GM18861 (cell line): ENCODE data around the gene ACTRT2.

Experiments
- ATAC-seq: cut with Tn5 transposase; IDR thresholded peaks from one replicate; pipeline ENCODE4 v1.9.1; 2021; ENCODE audit not compliant: unreplicated experiment

The ACTRT2 gene

DNA sequence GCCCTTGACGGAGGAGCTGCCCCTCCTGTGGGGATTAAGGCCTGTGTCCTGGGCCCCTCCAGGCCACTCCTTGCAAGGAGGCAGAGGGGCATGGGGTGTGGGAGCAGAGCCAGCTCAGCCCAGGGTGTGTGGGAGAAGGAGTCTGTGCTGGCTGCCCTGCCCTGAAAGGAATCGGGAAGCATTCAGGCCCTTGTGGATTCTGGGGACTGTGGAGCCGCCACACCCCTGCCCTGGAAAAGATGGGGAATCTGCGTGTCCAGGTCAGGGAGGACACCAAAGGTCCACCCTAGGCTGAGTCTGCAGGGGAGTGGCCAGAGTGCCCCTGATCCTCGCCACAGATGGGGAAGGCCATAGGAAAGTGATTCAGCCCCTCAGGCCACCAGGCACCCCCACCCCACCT, 31.2 kb downstream of the ACTRT2 start:
- ATAC-seq = no peak

DNA sequence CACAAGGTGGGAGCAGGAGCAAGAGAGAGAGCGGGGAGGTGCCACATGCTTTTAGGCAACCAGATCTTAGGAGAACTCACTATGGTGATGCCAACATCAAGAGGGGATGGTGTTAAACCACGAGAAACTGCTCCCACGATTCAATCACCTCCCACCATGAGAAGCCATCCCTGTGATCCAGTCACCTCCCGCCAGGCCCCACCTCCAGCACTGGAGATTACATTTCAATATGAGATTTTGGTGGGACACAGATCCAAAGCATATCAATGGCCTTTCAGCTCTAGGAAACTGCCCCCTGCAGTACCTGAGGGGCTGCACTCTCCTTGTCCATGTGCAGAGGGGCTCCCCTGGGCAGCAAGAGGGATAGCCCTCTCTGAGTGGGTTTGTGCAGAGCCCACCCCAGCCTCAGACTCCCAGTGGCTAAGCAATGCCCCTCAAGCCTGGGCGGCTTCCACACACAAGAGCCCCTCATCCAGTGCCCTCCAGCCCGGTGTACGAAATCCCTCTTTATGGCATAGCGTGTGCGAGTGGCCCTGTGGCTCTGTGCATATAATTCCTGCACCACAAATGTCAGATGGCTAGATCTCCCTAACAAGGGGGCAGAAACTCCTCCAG, 32.2 kb downstream of the ACTRT2 start:
- ATAC-seq = no peak

DNA sequence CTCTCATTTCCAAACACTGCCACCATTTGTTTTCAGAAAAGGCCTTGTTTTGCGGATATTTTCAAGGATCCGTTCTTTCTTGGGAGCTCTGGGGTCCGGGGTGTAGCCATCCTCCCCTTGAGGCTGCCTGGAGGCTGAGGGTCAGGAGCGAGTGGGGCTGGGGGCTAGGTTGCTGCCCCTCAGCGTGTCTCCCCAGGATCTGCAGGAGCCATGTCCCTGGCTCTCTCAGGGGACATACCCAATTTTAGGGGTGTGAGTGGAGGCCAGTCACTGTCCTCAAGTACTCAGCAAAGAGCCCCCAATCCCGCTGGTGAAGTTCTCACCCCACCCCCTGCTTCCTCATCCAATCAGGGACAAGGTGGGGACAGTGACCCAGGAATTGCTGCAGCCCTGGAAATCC, 32.7 kb downstream of the ACTRT2 start:
- ATAC-seq = no peak

DNA sequence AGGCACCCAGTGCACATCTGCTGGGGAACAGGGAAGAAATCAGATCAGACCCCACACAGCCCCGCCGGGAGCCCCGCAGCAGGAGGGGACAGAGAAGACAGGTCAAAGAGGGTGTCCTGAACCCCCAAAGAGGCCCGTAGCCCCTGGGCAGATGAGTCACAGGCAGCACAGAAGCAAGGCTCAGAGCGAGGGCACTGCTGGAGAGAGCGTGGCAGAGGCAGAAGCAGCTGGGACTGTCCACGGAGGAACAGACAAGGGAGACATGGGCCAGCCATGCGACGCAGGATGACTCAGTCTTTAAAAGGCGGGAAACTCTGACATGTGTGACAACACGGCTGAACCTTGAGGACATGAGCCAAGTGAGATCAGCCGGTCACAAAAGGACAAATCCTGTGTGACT, 33.2 kb downstream of the ACTRT2 start:
- ATAC-seq = no peak

DNA sequence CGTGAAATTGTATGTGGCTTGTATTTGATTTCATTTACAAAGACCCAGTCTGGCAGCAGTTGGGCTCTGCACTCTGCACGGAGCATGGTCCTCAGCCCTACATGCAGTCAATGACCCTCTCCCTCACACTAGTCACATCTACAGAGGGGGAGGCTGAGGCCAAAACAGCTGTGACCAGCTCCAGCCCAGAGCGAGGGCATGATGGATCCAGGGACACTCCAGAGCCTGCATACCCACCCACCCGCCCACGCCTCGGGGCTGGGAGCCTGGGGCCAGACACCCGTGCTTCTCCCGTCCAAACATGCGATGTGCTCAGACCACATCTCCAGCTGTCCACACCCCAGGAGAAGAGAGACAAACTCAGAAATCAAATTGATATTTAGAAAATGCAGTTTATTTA, 33.8 kb downstream of the ACTRT2 start:
- ATAC-seq = no peak

DNA sequence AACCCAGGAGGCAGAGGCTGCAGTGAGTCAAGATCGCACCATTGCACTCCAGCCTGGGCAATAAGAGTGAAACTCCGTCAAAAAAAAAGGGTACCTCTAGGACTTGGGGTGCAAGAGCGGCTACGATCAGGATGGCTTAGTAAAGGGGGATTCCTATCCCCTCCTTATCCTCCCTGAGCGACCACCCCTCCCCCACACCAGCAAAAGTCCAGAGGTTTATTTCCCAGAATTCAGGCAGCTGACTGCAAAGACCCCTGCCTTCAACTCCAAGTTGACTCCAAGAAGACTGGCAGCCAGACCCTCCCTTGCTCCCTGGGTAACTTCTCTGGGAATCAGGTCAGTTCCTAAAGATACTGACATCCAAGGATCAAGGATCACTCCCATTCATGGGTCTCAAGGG, 35.4 kb downstream of the ACTRT2 start:
- ATAC-seq = no peak

DNA sequence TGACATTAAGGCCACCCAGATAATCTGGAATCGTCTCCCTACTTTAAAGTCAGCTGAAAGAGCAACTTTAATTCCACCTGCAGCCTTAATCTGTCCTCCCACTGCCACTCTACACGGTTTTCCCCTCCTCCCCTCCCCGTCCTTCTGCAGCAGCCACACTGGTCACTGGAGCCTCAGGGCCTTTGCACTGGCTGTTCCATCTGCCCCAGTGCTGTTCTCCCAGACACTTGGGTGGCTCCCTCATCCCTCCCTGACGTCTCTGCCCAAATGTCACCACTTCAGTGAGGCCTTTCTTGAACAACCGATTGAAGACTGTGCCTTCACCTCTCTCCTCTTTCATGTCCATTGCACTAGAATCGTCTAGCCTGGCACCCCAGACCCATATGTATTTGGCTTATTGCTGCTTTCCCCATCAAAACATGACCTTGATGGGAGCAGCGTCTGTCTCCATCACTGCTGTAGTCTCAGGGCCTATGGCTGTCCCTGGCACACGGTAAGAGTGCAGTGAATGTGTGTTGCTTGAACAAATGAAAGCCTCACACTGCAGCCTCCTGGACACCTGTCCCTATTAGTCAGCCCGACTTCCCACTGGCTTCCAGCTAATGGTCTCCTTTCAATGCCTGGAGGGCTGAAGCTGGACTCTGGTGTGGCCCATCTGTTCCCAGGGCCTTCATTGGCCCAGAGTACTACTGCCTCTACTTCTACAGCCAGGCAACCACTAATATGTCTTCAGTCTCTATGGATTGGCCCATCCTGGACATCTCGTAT, 37.2 kb downstream of the ACTRT2 start:
- ATAC-seq = no peak

DNA sequence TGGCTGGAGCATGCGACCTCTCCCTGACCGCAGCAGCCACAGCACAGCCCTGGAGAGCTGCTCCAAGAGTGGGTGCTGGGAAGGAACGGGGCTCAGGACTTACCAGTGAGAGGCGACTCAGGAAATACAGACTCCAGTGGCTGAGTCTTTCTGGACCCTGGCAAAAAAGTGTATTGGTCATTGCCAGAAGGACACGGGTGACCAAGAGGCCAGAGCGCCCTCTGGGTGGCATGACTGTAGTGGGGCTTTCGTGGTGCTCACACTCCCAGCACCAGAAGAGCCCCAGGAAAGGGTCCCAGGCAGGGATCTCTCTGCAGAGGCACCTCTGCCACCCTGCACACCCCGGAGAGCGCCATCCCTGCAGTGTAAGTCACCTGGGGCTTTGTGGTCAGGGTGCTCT, 38.9 kb downstream of the ACTRT2 start:
- no peak for ATAC-seq

DNA sequence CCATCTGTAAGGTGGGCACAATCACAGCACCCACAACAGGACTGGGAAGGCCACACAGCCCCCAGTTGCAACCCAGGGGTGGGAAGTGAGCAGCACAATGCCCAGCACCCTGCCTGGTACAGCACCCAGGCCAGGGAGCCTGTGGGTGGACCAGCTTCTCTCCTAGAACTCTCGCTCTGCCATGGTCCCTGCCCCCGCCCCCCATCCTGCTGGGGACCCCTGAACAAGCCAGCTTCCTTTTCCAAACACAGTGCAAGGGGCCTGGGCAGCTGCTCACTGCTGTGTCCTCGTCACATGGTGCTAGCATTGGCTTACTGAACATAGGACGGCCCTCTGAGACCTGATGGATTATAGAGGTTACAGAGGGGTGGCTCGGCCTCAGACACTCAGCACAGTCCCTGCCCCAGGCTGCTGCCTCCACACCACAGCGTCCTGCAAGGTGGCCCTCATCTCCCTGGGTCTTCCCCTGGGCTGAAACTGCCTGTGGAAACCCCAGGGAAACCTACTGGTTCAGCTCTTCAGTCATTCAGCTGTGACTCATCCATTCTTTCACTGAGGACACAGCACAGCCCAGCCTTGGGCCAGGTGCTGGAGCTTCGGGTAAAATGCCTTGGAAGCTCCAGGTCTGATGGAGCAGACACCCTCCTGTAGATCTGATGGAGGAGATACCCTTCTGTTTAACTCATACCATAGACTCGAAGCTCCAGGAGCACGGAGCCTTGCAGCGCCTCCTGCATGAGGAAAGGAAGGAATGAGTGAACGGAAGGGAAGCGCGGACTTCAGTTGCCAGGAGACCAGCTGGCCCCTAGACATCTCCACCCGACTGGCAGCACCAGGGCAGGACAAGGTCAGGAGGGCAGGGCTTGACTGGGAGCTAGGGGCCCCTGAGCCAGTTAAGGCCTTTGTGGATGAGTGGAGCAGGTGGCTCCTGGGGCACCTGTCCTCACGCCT, 39.6 kb downstream of the ACTRT2 start:
- ATAC-seq = no peak

DNA sequence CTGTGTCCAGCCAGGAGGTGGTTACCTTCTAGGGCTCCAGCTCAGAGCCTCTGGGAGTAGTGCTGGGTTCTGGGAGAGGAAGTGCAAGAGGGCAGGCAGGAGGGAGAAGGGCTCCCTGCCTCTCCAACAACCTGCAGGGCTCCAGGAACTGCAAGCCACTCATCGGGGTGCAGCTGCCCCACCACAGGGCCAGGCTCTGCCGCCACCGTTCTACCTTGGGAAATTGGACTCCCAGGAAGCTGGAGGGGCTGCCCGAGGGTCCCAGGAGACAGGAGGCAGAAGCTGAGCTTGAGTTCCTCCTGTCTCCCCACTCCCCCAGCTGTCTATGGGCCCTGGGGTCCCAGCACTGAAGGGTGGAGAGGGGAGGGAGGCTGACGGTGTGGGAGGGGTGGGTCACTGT, 40.3 kb downstream of the ACTRT2 start:
- no peak for ATAC-seq

DNA sequence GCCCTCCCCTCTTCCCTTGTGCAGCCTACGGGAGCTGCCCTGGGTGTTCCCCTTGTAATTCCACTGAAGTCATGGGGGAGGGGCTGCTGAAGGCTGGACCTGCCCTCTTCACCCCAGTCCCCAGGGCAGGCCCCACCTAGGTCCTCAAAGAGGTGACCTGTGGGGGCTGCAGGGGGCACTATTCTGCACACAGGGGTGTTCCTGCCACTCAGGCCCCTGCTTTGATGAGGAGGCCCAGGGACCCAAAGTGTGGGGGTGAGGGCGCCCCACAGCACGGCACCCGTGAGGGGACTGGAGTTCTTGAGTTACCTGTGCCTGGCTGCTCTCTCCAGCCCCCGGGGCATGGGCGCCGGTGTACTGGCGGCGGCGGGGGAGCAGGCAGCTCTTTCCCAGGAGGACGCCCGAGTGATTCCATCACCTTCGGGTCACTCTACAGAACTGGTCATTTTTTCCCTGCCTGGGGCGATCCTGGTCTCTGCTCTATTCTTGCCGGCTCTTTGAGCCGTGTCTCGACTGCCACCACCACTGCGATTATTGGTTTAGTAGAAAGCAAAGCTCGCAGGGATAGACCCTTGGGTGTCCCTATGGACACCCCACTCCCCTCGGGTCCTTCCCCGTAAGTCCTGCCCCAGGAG, 40.8 kb downstream of the ACTRT2 start:
- ATAC-seq = no peak

DNA sequence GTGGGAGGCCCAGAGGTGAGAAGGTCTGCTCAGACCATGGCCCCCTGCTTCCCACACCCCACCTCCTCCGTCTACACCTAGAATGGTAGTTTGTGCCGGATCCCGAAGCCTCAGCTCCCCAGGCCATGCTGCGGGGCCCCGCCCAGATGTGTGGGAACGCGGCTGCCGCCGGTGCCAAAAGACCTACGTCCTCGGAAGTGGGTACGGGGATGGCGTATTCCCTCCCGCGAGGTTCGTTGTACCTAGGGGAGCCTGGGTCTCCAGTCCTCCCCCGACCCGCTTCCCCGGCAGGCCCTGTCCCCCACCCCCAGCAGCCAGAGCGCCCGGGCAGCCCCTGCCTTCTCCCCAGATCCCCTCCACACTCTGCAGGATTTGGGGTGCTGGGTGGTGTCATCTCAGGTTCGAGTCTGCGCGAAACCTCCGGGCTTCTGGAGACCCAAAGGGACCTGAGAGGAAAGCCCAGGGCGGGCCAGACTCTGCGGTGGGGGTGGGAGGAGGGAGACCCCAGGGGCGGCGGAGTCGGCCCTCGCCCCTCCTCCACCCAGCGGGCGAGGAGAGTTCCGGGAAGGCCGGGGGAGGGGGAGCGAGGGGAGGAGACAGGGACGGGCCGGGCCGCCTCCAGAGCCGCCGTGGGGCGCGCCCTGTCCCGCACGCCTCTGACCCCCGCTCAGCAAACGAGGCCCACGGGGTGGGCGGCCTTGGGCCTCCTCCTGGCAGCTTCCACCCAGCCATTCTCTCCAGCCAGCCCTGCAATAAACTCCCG, 41.5 kb downstream of the ACTRT2 start:
- no peak for ATAC-seq

DNA sequence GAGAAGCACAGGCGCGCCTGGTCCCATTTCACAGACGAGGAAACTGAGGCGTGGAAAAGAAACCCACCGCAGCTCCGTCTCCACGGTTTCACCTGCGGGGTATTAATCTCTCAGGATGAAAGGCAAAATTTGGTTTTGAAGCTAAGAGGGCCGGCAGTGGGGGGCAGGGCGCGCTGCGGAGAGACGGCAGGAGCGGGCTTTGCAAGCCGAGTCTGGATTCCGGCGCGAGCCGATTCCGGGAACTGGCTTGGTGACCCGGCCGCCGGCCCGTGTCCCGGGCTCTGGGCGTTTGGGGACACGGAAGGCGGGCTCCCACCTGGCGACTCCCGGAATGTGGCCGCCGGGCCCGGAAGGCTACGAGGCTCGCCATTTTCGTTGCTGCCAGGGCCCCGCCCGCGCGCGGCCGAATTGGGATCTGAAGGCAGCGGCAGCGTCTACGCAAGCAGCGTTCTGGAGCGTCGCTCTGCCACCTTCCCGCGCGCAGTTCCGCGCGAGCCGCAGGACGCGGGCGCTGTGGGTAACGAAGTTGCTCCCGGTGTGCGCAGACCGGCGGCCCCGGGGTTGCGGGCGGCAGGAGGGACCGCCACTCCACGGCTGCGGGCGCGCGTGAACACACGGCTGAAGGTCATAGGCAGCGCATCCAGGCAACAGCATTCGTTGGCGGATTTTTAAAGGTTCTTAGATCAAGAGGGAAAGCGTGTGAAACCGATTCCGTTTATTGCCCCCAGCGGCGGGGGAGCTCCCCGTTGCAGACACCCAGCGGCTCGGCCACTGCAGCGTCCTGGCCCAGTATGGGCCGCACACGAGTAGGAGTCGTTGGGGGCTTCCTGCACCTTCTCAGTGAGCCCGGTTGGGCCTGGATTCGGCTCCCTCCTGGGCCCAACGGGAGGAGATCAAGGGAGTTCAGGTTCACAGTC, 42.4 kb downstream of the ACTRT2 start:
- ATAC-seq = no peak

DNA sequence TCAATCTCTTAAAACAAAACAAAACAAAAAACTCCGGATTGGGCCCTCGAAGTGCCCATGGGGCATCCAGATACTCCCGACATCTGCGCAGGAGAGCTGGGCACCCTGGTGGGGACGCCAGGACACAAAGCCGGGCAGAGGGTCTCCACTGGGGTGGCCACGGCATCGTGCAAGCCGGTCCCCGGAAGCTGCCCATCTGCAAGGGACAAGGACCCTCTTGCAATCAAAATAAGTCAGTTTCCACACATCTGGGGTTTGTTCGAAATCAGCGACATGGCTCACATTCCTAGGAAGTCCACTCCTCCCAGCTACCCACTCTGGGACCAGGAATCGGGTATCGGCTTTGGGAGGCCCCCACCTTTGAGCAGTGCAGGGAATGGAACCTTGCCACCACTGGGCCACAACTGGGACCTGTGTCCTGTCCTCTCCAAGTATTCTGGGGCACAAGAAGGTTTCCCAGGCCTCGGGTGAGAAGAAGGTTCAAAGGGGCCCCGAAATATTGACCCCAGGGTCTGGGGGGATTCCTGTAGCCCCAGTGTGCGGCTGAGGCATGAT, 43.1 kb downstream of the ACTRT2 start:
- ATAC-seq = no peak

DNA sequence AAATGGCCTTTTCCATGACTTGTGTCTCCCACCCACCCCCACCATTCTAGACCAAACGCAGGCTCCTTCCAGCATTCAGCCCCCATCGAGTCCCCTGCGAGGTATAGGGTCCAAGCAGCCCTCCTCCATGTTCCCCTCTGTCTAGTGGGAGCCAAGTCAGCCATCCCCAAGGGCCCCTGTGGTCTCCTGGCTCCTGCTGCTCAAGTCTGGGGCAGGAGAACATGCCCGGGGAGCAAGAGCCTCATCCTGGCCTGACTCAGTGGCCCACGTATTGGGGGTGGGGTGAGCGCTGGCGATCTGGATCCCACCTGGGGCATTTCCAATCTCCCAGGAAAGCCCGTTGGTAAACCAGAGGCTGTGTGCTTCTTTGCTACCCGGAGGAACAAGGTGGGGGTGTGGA, 43.6 kb downstream of the ACTRT2 start:
- no peak for ATAC-seq

DNA sequence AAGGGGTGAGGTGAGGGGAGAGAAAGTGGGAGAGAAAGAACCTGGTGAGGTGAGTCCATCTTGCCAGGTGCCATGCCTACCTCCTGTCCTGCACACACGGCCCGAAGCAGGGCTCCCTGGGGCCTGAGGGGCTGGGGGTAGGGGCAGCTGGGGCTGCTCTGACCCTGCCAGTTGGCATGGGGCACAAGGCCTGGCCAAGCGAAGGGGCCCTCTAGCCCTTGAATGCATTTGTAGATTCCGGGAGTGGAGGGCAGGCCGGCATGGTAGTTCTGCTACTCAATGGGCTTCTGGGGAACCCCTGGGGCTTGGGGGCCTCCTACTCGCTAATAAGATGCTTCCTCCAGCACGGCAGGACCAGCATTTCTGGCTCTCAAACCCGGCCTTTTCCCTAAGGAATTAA, 44.1 kb downstream of the ACTRT2 start:
- ATAC-seq = no peak

DNA sequence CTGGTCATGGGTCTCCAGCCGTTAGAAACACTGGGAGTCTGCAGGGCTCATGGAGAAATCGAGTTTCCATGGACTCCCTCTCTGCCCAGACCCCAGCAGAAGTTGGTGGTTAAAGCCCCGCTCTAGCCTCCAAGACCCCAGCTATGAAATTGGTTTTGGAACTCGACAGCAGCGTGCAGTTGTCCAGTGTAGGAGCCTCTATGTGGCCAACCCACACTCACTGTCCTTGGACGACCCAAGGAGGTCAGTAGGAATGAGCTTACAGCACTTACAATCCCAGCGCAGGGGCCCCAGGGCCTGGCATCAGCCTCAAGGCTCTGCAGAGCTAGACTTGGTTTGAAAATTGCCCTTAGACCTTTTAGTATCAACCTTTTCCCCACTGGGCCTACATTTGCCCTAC, 44.5 kb downstream of the ACTRT2 start:
- ATAC-seq = no peak

DNA sequence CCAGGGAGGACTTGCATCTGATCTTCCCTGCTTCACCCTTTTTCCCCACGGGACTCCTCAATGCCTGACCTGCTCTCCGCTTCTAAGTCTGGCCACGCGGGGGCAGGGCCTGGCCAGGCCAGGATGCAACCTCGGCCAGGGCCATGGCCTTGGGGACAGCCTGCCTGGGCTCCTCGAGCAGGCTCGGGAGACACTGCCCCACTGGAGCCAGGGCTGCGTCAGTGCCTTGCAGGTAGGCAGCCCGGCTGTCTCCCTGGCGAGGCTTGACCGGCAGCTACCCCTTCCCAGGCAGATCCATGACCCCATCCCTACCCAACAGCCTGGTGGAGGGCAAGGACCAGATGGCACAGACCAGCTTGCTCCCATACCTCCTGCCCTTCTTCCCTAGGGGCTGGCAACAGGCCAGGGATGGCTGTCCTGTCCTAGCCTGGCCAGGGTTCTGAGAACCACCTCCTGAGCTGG, 45.0 kb downstream of the ACTRT2 start:
- ATAC-seq = no peak

DNA sequence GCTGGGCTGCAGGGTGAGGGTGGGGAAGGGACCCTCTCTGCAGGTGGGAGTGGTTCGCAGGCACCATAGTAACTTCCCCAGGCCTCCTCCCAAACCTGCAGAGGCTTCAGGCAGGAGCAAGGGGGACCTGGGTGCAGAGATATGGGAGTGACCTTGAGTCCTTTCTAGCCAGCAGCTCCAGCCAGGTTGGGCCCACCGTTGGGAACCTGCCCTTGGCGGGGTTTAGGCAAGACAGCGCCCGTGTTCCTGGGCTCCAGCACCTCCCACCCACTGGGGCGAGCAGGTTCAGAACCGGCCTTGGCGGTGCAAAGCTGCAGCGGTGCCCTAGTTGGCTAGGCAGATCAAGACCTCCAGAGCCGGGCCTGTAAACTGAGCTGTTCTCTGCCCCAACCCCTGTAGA, 45.6 kb downstream of the ACTRT2 start:
- ATAC-seq = no peak
